Sigmoid colon (tissue), 7 donors: Measurements from ENCODE around the gene SP5. TPM values are rescaled to one million over a fixed set of nuclear protein-coding genes. Genes with fewer than 3 reads are reported as not detected.

ENCODE experiments used
- DNase-seq: peaks from one replicate; pipeline ENCODE4 v3.0.0-alpha.2; 2019
- H3K27ac ChIP-seq, 4 donors: fragments of 200-600 bp; sonication (generic); one replicate each; pipeline ENCODE4 v1.5.1; 2016 to 2019; ENCODE audit warnings: mild to moderate bottlenecking in 1 of 4
- H3K27me3 ChIP-seq, 3 donors: fragments of 200-600 bp; sonication (generic); one replicate each; pipeline ENCODE4 v1.5.1; 2019; ENCODE audit warnings: mild to moderate bottlenecking in 1 of 3
- H3K36me3 ChIP-seq, 4 donors: fragments of 200-600 bp; sonication (generic); one replicate each; pipeline ENCODE4 v1.5.1; 2016 to 2019
- H3K4me1 ChIP-seq, 4 donors: fragments of 200-600 bp; sonication (generic); one replicate each; pipeline ENCODE4 v1.5.1; 2017 to 2019
- H3K4me3 ChIP-seq, 4 donors: fragments of 200-600 bp; sonication (generic); one replicate each; pipeline ENCODE4 v1.5.1; 2017 to 2019; ENCODE audit warnings: mild to moderate bottlenecking in 2 of 4, moderate library complexity in 1 of 4
- H3K9me3 ChIP-seq, 4 donors: fragments of 200-600 bp in 3 of 4; sonication (generic) in 3 of 4; one replicate each; pipeline versions ENCODE4 v1.5.1 to v1.6.1; 2013 to 2019
- EP300 ChIP-seq, 4 donors: sonication (generic); formaldehyde crosslinking; IDR thresholded peaks; one replicate each; pipeline ENCODE4 v1.6.1; 2017; ENCODE audit warnings: antibody characterized with exemption in 4 of 4
- POLR2A ChIP-seq, 2 donors: fragments of 450-650 bp; IDR thresholded peaks; one replicate each; pipeline ENCODE4 v1.6.1; 2016; ENCODE audit warnings: antibody characterized with exemption in 2 of 2, mild to moderate bottlenecking in 2 of 2, moderate library complexity in 2 of 2
- POLR2AphosphoS5 ChIP-seq, 4 donors: sonication (generic); formaldehyde crosslinking; IDR thresholded peaks; one replicate each; pipeline ENCODE4 v1.6.1; 2017; ENCODE audit warnings: antibody characterized with exemption in 4 of 4
- WGBS, 2 donors: extraction: QIAGEN DNeasy Blood & Tissue Kit; methylation state at CpG; one replicate each; pipeline ENCODE4 v1.1.7; 2013; 5-methylcytosine and 5-hydroxymethylcytosine counted together
- intact Hi-C: fragments of 100-400 bp; cut with DNase I; formaldehyde crosslinking; loops from one replicate; pipeline ENCODE4 v1.15.1; 2023
- polyA plus RNA-seq, 3 donors: library from polyadenylated mRNA; stranded (reverse); fragments of 200-250 nt; gene quantifications; one replicate each; pipeline ENCODE4 v1.2.3, GENCODE V29; 2013
- small RNA-seq, 3 donors: library from RNA; depleted of rRNA; stranded (forward); fragments of <200 nt; gene quantifications; one replicate each; pipeline ENCODE3, GENCODE V24; 2016
- total RNA-seq, 4 donors: library from RNA; depleted of rRNA; stranded (reverse); fragments of >200 nt; gene quantifications; one replicate each; pipeline ENCODE4 v1.1.0, GENCODE V29; 2016
- TF ChIP-seq, protein P1 (sequence below), 4 experiments: fragments of 450-650 bp in 3 of 4; fragments of 200-600 bp in 1 of 4; IDR thresholded peaks; one replicate each; pipeline ENCODE4 v1.5.1; 2016 to 2019; ENCODE audit warnings: antibody characterized with exemption in 4 of 4, mild to moderate bottlenecking in 3 of 4, moderate library complexity in 2 of 4
- donor health status: healthy with polysubstance abuse.
- donor health status: Bipolar disorder and iron deficiency.
- donor health status: healthy.

The SP5 gene
- total and polyA plus RNA-seq, 7 donors = 0.69 to 4.6 (median 1.2) TPM

DNA sequence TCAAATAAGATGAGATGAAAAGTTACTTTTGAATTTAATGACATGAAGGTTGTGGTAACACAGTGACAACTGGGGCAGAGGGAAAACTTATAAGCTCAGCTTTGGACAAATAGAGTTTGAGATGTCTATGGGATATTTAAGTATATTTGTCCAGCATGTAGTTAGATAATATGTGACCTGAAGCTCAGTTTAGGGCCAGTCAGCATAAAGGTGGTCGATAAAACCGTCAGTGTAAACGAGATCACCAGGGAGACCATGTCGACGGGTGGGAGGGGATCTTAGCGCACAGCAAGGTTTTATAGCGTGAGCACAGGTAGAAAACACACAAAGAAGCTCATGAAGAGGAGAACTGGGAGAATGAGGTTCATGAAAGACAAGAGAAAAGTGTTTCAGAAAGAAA is 47.6 kb downstream of the SP5 start:
- DNase-seq = no peak
- H3K9me3 ChIP-seq = no peaks in the 10 kb centered on the region
- H3K27ac ChIP-seq = no peak overlapping the region
- TF ChIP-seq, protein P1, sequence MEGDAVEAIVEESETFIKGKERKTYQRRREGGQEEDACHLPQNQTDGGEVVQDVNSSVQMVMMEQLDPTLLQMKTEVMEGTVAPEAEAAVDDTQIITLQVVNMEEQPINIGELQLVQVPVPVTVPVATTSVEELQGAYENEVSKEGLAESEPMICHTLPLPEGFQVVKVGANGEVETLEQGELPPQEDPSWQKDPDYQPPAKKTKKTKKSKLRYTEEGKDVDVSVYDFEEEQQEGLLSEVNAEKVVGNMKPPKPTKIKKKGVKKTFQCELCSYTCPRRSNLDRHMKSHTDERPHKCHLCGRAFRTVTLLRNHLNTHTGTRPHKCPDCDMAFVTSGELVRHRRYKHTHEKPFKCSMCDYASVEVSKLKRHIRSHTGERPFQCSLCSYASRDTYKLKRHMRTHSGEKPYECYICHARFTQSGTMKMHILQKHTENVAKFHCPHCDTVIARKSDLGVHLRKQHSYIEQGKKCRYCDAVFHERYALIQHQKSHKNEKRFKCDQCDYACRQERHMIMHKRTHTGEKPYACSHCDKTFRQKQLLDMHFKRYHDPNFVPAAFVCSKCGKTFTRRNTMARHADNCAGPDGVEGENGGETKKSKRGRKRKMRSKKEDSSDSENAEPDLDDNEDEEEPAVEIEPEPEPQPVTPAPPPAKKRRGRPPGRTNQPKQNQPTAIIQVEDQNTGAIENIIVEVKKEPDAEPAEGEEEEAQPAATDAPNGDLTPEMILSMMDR (IDR thresholded peaks at IDR 0.05) = no peak
- TF ChIP-seq EP300 (IDR thresholded peaks at IDR 0.05) (no peak), POLR2A (IDR thresholded peaks at IDR 0.05) (no peak), POLR2AphosphoS5 (IDR thresholded peaks at IDR 0.05) (no peak)
- 75 to 77% methylated on average over 7 of the region's 7 CpGs for WGBS, 2 donors
- H3K4me3 ChIP-seq = no peak overlapping the region
- H3K36me3 ChIP-seq = no peaks in the 10 kb centered on the region
- intact Hi-C loops = no loop called here
- H3K27me3 ChIP-seq = no peaks in the 10 kb centered on the region
- no peaks in the 10 kb centered on the region for H3K4me1 ChIP-seq

DNA sequence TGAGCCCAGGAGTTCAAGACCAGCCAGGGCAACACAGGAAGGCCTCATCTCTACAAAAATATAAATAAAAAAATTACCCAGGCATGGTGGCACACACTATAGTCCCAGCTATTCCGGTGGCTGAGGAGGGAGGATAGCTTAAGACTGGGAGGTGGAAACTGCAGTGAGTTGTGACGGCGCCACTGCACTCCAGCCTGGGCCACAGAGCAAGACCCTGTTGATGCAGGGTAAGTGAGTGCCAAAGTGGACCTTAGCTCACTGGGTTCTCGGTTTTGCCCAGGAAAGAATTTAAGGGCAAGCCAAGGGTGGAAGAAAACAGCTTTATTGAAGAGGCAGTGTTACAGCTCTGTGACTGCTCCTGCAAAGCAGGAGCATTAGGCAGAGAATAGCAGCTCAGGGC is 48.1 kb downstream of the SP5 start:
- Histone ChIP-seq H3K27me3 (no peaks in the 10 kb centered on the region), H3K36me3 (no peaks in the 10 kb centered on the region), H3K4me1 (no peaks in the 10 kb centered on the region), H3K27ac (no peak overlapping the region), H3K4me3 (no peak overlapping the region), H3K9me3 (no peaks in the 10 kb centered on the region)
- WGBS, 2 donors = 92 to 96% methylated on average over 4 of the region's 4 CpGs
- TF ChIP-seq EP300 (IDR thresholded peaks at IDR 0.05) (no peak), POLR2AphosphoS5 (IDR thresholded peaks at IDR 0.05) (no peak), POLR2A (IDR thresholded peaks at IDR 0.05) (no peak)
- TF ChIP-seq, protein P1 (IDR thresholded peaks at IDR 0.05) = no peak
- intact Hi-C loops = no loop called here
- no peak for DNase-seq

DNA sequence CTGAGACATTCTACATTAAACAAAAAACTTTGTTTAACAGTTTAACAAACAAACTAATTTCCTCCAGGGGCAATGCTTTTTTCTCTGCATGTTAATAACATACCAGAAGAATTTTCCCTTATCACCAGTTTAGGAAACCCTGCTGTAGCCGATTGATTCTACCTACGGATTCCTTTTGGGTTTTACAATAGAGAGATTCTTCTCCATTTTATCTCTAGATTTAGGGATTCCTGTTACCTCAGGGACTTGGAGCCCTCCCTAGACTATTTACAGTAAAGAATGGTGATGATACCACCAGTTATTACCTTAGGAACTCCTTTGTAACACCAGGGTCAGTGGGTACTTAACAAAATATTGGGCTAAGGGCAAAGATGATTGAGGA is 49.7 kb downstream of the SP5 start:
- Histone ChIP-seq H3K9me3 (no peaks in the 10 kb centered on the region), H3K27me3 (no peaks in the 10 kb centered on the region), H3K4me1 (peaks cover 0 to 3% (median 1%) of the 10 kb centered on the region in 4 donors), H3K4me3 (no peak overlapping the region), H3K36me3 (no peaks in the 10 kb centered on the region), H3K27ac (no peak overlapping the region)
- TF ChIP-seq, protein P1 (IDR thresholded peaks at IDR 0.05) = no peak
- TF ChIP-seq EP300 (IDR thresholded peaks at IDR 0.05) (no peak), POLR2AphosphoS5 (IDR thresholded peaks at IDR 0.05) (no peak), POLR2A (IDR thresholded peaks at IDR 0.05) (no peak)
- 31 to 52% methylated on average over 2 of the region's 2 CpGs for WGBS, 2 donors
- no peak for DNase-seq
- intact Hi-C loops = no loop called here

DNA sequence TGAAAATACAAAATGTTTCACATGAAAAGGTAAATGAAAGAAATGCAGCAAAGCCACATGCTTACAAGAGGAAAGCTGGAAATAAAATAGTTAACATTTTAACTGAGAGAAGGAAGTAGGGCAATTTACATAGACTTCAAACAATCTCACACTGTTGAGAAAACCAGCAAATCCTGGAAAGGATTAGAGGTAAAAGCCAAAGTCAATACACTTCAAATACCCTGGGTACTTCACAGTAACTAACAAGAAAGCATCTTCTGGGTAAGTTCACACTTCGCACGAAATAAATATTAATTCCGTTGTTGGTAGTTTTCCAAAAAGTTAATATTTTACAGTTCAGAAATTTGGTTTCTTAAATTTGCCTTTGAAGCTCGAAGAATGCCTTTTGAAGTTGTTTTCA is 51.6 kb downstream of the SP5 start:
- Histone ChIP-seq H3K36me3 (no peaks in the 10 kb centered on the region), H3K27ac (no peak overlapping the region), H3K4me3 (no peak overlapping the region), H3K4me1 (peaks cover 0 to 16% (median 8%) of the 10 kb centered on the region in 4 donors), H3K27me3 (no peaks in the 10 kb centered on the region), H3K9me3 (no peaks in the 10 kb centered on the region)
- WGBS, 2 donors = 7 to 44% methylated on average over 4 of the region's 4 CpGs
- TF ChIP-seq POLR2AphosphoS5 (IDR thresholded peaks at IDR 0.05) = no peak
- TF ChIP-seq POLR2A (IDR thresholded peaks at IDR 0.05) = no peak
- TF ChIP-seq EP300 (IDR thresholded peaks at IDR 0.05) = no peak
- TF ChIP-seq, protein P1 (IDR thresholded peaks at IDR 0.05) = no peak
- intact Hi-C loops = no loop called here
- no peak for DNase-seq

Small RNA genes lying within 50 kb of the gene (small RNA-seq; reads per million reads assigned to genes)
- gene RF02271 = 0 reads per million in 3 donors

Other genes starting within 250 kb of the SP5 start
- not detected for gene ERICH2, start 55.0 kb downstream of the SP5 start, total RNA-seq
- not detected for gene ERICH2, start 55.0 kb downstream of the SP5 start, polyA plus RNA-seq
- under 1 TPM in 1 of 4 donors, not detected in 3; 0.41 TPM for gene GAD1, start 101.5 kb downstream of the SP5 start, total RNA-seq
- under 1 TPM in 1 of 3 donors, not detected in 2; 0.13 TPM for gene GAD1, start 101.5 kb downstream of the SP5 start, polyA plus RNA-seq
- 10 to 100 TPM; 32.4 to 51.4 (median 41.8) TPM for gene GORASP2, start 213.9 kb downstream of the SP5 start, total RNA-seq
- 10 to 100 TPM; 41.4 to 53.8 (median 52.0) TPM for gene GORASP2, start 213.9 kb downstream of the SP5 start, polyA plus RNA-seq